Dermis microvascular lymphatic vessel endothelial cell (primary cell): ENCODE measurements around the gene NOC2L. TPM values are rescaled to one million over a fixed set of nuclear protein-coding genes. Genes with fewer than 3 reads are reported as not detected.

Experiments used
- DNase-seq, 2 donors: peaks; one replicate each; pipeline versions ENCODE4 v3.0.0 to v3.0.0-alpha.2; 2010; ENCODE audit warnings: low read depth in 2 of 2
- total RNA-seq: library from RNA; depleted of rRNA; stranded (reverse); fragments of >200 nt; gene quantifications from 2 replicates; pipeline ENCODE4 v1.2.1, GENCODE V29; 2014

NOC2L gene
- total RNA-seq, result 59.4 and 67.9 TPM in 2 replicates

GRCh38 chr1:958823-959730, at the start of gene NOC2L:
Gene NOC2L, minus strand, starts transcription at chr1:959256. Its CDS starts 16 bp downstream, at chr1:959240.
- DNase-seq, result peak; percentile 64 to 87

DNA sequence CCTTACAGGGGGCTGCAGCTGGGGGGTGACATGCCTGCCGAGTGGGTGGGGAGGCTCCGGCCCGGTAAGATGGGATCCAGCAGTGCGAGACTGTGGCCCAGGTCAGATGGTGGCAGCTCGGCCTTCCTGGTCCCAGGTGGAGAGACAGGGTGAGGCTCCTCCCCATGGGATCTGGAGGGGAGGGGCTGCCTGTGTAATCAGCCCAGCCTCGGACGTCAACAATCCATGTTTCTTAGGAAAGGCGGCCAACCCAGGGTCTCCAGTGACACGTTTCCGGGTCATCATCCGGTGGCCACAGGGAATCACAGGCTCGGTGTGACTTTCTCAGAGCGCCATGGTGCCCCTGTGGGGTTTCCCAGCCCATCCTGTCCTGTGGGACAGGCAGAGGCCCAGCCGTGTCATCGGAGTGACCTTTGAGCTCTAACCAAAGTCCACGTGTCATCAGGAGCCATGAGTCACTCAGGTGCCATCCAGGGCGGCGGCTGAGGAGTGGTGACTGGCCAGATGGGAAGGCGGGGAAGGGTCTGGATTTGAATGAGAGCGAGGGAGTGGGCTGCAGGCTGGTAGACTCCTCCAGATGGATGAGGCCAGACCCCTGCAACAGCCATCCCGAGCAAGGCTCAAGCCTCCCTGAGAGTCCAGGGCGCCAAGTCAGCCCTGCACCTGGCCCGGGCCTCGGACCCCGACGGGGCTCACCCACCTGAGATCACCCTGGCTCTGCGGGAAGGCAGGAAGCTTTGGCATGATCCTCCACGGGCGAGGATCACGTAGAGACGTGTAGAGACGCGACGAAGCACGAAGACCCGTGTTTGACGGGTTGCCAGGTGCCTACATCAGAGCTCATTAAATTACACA, 47.5 kb upstream of the NOC2L start:
- peak in 1 of 2 donors; percentile 39 for DNase-seq

- DNase-seq, result no peak
These were observed 46.8 kb upstream of the NOC2L start for GRCh38 chr1:1005774-1006304.

DNA sequence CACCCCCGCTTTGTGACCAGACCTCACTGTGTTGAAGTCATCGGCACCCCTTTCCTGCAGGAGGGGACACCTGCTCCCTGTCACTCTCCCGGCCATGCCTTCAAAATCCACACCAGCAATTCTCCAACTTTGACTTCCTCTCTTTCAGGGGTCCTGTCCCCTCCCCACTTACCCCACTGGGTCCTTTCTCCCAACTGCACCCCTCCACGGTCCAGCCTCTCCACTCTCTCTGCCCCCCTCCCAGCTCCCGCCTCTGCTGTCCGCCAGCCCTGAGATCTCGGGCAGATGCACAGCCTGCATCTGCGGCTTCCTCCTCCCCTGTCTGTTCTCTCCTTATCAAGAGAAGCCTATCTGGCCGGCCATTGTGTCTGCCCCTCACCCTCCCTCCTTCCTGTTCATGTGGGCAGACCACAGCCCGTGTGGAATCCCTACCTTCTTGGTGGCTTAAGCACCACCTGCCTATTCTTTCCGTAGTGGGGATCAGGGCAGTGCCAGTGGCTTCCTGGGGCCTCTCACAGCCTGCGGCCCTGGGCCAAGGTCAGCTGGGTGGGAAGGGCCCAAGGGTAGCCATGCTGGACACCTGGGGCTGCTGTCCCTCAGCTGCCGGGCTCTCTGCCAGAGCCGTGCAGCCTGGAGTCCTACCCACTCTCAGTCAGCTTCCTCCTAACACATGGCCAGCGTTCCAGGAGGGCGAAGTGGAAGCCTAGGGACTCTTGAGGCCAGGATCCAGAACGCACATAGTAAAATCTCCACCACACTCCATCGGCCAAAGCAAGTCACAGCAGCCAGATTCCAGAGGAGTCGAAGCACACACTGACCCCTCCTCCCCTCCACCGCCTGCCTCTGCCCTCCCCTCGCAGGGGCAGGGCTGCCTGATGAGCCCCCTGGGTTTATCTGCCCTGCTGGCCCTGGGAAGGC, 46.0 kb upstream of the NOC2L start:
- peak in 1 of 2 donors; percentile 79 for DNase-seq

DNA sequence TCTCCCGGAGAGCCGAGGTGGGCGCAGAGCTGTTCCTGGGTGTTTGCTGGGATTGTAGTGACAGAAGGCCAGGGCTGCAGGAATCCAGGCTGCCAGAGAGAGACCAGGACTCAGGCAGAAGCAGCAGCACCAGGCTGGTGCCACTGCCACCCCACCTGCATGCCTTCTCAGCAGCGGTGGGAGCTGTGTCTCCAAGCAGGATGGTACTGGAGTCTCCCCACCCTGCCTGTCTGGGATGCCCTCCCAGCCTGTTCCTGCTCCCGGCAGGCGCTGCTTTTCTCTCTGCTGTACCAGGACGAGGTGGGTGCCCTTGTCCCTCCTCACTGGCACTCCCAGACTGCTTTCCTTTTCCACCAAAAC, 45.3 kb upstream of the NOC2L start:
- DNase-seq, result no peak

DNA sequence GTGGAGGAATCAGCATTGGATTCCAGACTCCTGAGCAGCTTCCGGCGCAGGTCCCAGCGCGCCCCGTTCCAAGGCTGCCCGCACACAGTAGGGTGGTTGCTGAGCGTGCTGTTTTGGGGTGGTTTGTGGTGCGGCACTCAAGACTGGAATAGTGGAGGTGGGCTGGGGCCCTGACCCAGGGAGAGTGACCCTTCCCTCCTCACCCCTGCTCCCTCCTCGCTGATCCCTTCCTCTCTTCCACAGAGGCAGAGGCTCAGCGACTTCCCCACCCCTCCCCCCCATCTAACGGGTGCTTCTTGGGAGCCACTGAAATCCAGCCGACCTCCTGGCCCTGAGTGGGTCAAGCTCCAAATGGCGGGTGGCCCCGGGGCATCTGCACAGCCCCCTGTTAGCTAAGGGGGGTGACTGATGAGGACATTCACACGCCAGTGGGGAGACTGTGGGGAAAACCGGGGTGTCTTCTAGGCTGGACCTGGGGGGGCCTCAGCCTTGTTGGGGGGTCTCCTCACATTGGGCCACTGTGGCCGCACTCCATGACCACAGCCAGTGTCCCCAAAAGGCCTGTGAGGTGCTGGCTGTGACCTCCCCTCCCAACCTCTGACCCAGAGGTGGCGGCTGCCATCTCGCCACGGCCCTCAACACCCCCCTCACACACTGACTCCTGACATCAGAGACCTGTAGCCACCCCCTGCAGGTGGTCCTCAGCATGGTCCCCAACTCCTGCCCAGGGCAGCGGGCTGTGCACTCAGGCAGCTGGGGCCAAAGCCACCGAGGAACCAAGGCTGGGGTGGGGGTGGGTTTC, 44.8 kb upstream of the NOC2L start:
- no peak for DNase-seq

DNA sequence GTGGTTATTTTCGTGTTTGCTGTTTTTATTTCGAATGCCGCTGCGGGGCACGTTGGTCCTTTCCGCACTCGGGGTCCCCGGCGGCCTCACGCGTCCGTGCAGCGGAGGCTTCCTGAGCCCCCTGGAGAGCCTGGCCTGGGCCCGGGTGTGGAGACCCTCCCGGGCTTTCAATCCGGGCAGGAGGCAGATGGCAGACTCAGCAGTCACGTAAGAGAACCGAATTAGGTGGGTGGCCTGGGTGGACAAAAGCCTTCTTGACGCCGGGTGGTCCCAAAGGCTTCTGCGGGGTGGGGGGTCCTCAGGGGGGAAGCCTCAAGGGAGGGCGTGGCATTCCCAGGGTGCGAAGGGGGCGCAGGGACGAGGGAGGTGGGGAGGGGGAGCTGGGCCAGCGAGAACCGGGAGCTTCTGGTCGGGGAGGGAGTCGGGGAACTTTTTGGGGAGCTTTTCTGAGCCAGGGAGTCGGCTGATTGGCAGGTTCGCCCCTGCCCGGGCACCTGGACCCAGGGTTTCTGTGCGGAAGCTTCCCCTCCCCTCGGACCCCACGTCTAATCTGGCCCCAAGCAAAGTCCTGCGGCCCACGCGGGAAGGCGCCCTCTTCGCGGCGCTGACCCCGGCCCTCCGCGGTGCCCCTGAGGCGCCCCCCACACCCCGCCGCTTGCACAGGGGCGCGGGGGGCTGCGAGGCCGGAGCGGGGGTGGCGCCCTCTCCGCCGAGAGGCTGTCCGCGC, 42.2 kb upstream of the NOC2L start:
- DNase-seq, result no peak

DNA sequence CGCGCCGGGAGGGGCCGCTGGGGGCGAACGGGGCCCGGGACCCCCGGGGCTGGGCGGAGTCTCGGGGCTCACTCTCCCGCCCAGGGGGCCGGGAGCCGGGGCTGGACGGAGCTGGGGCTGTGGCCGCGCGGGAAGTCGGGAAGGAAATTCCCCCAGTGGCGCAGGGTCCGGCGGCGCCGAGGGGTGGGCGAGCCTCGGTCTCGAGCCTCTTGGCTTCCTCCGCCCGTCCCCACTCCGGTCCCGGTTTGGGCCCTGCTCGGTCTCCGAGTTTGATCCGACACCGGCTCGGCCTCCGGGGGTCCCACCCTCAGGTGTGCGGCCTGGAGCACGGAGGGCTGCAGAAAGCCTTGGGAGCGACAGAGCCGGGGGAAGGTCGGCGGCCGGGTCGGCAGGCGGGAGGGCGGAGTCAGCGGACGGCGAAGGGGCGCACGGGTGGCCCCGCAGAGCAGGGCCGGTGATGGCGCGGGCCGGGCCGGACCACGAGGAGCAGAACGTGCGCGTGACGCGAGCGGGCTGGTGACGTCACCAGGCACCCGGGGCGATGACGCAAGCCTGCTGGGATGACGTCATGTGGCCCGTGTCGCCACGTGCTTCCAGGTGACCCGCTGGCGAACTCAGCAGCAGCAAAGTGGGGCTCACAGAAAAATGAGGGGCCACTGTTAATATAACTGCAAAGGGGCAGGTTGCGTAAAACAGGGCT, 41.5 kb upstream of the NOC2L start:
- DNase-seq, result peak; percentile 79 to 84

DNA sequence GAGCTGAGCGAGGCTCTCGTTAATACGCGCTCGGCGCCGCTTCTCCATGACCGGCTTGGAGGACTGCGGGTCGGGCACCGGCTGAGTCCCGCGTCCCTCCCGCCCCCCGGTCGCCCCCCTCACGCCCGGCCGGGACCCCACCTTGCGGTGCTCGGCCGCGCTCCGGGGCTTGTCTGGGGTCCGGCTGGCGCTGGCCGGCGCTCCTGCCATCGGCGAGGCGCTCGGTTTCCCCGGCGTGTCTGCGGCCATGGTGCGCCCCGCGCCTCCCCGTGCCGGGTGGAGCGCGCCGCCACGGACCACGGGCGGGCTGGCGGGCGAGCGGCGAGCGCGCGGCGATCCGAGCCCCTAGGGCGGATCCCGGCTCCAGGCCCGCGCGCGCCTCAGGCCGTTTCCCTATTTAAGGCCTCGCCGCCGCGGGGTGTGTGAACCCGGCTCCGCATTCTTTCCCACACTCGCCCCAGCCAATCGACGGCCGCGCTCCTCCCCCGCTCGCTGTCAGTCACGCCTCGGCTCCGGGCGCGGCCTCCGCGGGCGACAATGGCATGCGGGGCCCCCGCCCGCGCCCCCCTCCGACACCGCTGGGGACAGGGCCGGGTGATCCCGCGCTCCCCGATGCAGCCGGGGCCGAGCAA, 40.8 kb upstream of the NOC2L start, which contains the start of gene HES4:
Gene HES4 (minus strand): TSS at position 373 of the 632 bp plus-strand sequence. CDS start 124 bp downstream, at position 249.
- DNase-seq, result peak; percentile 86 to 96

- DNase-seq, result peak in 1 of 2 donors; percentile 60
These were observed 40.1 kb upstream of the NOC2L start for GRCh38 chr1:998995-999724.

- peak in 1 of 2 donors; percentile 41 for DNase-seq
These were observed 39.6 kb upstream of the NOC2L start for GRCh38 chr1:998745-998994.

DNA sequence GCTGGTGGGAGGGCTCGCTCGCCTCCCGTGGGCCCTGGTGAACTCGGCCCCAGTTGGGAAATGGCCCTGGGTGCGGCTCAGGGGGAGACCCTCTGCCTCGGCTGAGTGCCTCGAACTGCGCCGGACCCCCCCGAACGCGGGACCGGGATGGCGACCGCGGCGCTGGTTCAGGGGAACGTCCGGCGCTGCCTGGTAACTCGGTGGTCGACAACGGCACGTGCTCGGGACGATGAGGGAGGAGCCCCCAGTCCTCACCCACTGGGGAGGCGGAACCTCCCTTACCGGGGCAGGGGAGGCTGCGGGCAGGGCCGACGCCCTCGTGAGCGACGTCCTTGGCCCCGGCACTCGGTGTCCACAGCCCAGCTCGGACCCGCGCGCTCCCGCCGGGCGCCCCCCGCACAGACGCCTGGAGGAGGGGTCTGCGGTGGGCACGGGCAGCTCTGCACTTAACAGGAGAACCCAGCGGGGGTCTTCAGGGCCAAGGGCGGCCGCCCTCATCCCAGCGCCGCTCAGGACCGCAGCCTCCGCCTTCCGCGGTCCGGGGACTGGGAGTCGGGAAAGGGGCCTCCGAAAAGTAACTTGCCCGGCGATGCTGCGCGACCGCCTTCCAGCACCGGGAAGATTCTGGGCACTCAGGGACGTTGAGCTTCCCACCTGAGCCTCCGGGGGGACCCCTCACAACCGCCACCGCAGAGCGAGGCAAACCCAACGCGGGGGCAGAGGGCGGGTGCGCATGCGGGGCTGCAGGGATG, 39.1 kb upstream of the NOC2L start:
- DNase-seq, result no peak

DNA sequence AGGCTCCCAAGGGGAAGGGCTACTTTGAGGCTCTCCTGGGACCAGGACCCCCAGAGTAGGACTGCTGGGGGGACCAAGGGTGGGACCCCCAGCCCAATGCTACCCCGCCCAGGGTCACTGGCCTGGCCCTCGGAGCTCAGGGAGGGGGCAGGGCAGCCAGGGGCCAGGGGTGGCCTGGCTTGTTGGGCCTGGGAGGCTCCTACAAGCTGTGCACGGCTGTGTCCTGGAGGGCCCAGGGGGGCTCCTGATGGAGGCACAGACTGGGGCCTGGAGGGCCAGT, 38.6 kb upstream of the NOC2L start:
- DNase-seq, result no peak

- DNase-seq, result no peak
These were observed 38.0 kb upstream of the NOC2L start for GRCh38 chr1:996851-997712.

GRCh38 chr1:995665-996633, 36.9 kb upstream of the NOC2L start:
- no peak for DNase-seq
